DMS153 treated with DMSO at 0.1 percent for 48 hours (cell line): ENCODE results near the gene CPEB4.

Experiments
- DNase-seq: peaks from one replicate; lab custom pipeline; 2025; ENCODE audit not compliant: unreplicated experiment; lab: John Stamatoyannopoulos, UW

CPEB4 gene

GRCh38 chr5:173971681-173972345 is 83.7 kb downstream of the CPEB4 start:
- DNase-seq: peak; percentile 5

GRCh38 chr5:173972607-173972924 is 84.4 kb downstream of the CPEB4 start:
- no peak for DNase-seq

GRCh38 chr5:173972925-173973615 is 84.9 kb downstream of the CPEB4 start:
- peak; percentile 16 for DNase-seq

- no peak for DNase-seq
These were observed 85.4 kb downstream of the CPEB4 start for GRCh38 chr5:173973616-173973969.

- no peak for DNase-seq
These were observed 86.6 kb downstream of the CPEB4 start for GRCh38 chr5:173974688-173975239.

- no peak for DNase-seq
These were observed 93.1 kb downstream of the CPEB4 start for GRCh38 chr5:173981185-173981761.

- no peak for DNase-seq
These were observed 96.1 kb downstream of the CPEB4 start for GRCh38 chr5:173984218-173984617.

- DNase-seq: no peak
These were observed 100.6 kb downstream of the CPEB4 start, which contains the start of gene C5orf47 for GRCh38 chr5:173988554-173989431. Gene C5orf47, plus strand, starts transcription at chr5:173989170. Its CDS starts 94 bp downstream, at chr5:173989264.

- DNase-seq: no peak
These were observed 101.4 kb downstream of the CPEB4 start for GRCh38 chr5:173989432-173990082.

- no peak for DNase-seq
These were observed 109.2 kb downstream of the CPEB4 start for GRCh38 chr5:173997331-173997730.

- DNase-seq: no peak
These were observed 110.4 kb downstream of the CPEB4 start for GRCh38 chr5:173998531-173998930.

GRCh38 chr5:174000076-174000475 is 111.9 kb downstream of the CPEB4 start:
- no peak for DNase-seq

GRCh38 chr5:174003795-174004194 is 115.6 kb downstream of the CPEB4 start:
- DNase-seq: no peak

- DNase-seq: no peak
These were observed 120.8 kb downstream of the CPEB4 start for GRCh38 chr5:174008922-174009321.

GRCh38 chr5:174010365-174010764 is 122.2 kb downstream of the CPEB4 start:
- no peak for DNase-seq

GRCh38 chr5:174011441-174011840 is 123.3 kb downstream of the CPEB4 start:
- DNase-seq: no peak
